GM12878 (cell line): ENCODE results near the gene MED22.

Experiments used
- ATF2 ChIP-seq: IDR thresholded peaks from 2 replicates; pipeline ENCODE4 v1.6.1; 2012; ENCODE audit warnings: low read length, inconsistent platforms
- ATF3 ChIP-seq: IDR thresholded peaks from 2 replicates; pipeline ENCODE4 v1.6.1; 2011; ENCODE audit warnings: low read depth, mild to moderate bottlenecking, low read length, moderate library complexity, borderline replicate concordance; ENCODE audit errors: extremely low read depth
- CBFB ChIP-seq: IDR thresholded peaks from 2 replicates; pipeline ENCODE4 v1.6.1; 2016; ENCODE audit warnings: antibody characterized with exemption, low read depth
- CHD2 ChIP-seq: IDR thresholded peaks from 2 replicates; pipeline ENCODE4 v1.6.1; 2011; ENCODE audit warnings: low read depth, low read length, improper control_type of control experiment, borderline replicate concordance
- CTCF ChIP-seq, 3 experiments: IDR thresholded peaks in 2 of 3; conservative IDR thresholded peaks in 1 of 3; 2 replicates each; pipeline ENCODE4 v1.5.1; 2011; ENCODE audit warnings: low read depth in 3 of 3, low read length in 3 of 3, mild to moderate bottlenecking in 3 of 3, control low read depth in 2 of 3, moderate library complexity in 2 of 3, inconsistent platforms in 1 of 3, mixed read lengths in 1 of 3; ENCODE audit not compliant: control insufficient read depth in 2 of 3, insufficient read depth in 1 of 3; ENCODE audit errors: extremely low read depth in 1 of 3
- ESRRA ChIP-seq: IDR thresholded peaks from 2 replicates; pipeline ENCODE4 v1.6.1; 2012; ENCODE audit warnings: mild to moderate bottlenecking, low read length, improper control_type of control experiment
- NFYB ChIP-seq: IDR thresholded peaks from 2 replicates; pipeline ENCODE4 v1.6.1; 2011; ENCODE audit warnings: low read depth, mild to moderate bottlenecking, low read length, improper control_type of control experiment, moderate library complexity; ENCODE audit not compliant: insufficient read depth
- RAD21 ChIP-seq: IDR thresholded peaks from 2 replicates; pipeline ENCODE4 v1.6.1; 2011; ENCODE audit warnings: mild to moderate bottlenecking, low read depth, low read length, moderate library complexity; ENCODE audit not compliant: insufficient read depth
- REST ChIP-seq: IDR thresholded peaks from 2 replicates; pipeline ENCODE4 v1.6.1; 2012; ENCODE audit warnings: mild to moderate bottlenecking, low read depth, low read length
- SMAD1 ChIP-seq: fragments of 450-650 bp; IDR thresholded peaks from 2 replicates; pipeline ENCODE4 v1.6.1; 2018; ENCODE audit warnings: mild to moderate bottlenecking, low read depth; ENCODE audit not compliant: partially characterized antibody
- SMARCA5 ChIP-seq: fragments of 450-650 bp; IDR thresholded peaks from 2 replicates; pipeline ENCODE4 v1.6.1; 2017; ENCODE audit warnings: mild to moderate bottlenecking
- TAF1 ChIP-seq: IDR thresholded peaks from 2 replicates; pipeline ENCODE4 v1.6.1; 2011; ENCODE audit warnings: mild to moderate bottlenecking, low read depth, low read length, borderline replicate concordance
- YY1 ChIP-seq: IDR thresholded peaks from 2 replicates; pipeline ENCODE4 v1.6.1; 2011; ENCODE audit warnings: low read depth, mild to moderate bottlenecking, low read length
- ZNF622 ChIP-seq: fragments of 450-650 bp; IDR thresholded peaks from 2 replicates; pipeline ENCODE4 v1.6.1; 2017; ENCODE audit warnings: mild to moderate bottlenecking, inconsistent platforms

GRCh38 chr9:133333011-133333410 lies 14.9 kb downstream of the MED22 start:
- no peak for TF ChIP-seq CTCF (IDR thresholded peaks at IDR 0.05 in 2 of 3, conservative IDR thresholded peaks at IDR 0.05 in 1 of 3; ENCODE audit: control insufficient read depth in 2 of 3, extremely low read depth in 1 of 3, insufficient read depth in 1 of 3, low read depth in 3 of 3, low read length in 3 of 3)
- TF ChIP-seq NFYB: no peak
- no peak for TF ChIP-seq CBFB
- no peak for TF ChIP-seq RAD21
- no peak for TF ChIP-seq REST
- no peak for TF ChIP-seq ATF3
- TF ChIP-seq SMAD1: no peak
- TF ChIP-seq TAF1: no peak
- TF ChIP-seq CHD2: no peak
- no peak for TF ChIP-seq ESRRA
- TF ChIP-seq YY1: no peak
- TF ChIP-seq SMARCA5: no peak
- no peak for TF ChIP-seq ZNF622
- no peak for TF ChIP-seq ATF2
